H9 (cell line): ENCODE measurements around the gene GPC3. TPM values are rescaled to one million over a fixed set of nuclear protein-coding genes. Genes with fewer than 3 reads are reported as not detected.

ENCODE experiments used
- DNase-seq: peaks from one replicate; pipeline ENCODE4 v3.0.0-alpha.2; 2017
- H2AFZ ChIP-seq: one replicate; pipeline ENCODE4 v1.6.1; 2013; ENCODE audit warnings: mild to moderate bottlenecking, low read length, control low read depth, moderate library complexity
- H2AK5ac ChIP-seq: 2 replicates; pipeline ENCODE4 v1.6.1; 2013; ENCODE audit warnings: low read length, control low read depth, mixed read lengths; ENCODE audit not compliant: insufficient read length
- H2BK120ac ChIP-seq: one replicate; pipeline ENCODE4 v1.6.1; 2013; ENCODE audit warnings: low read depth, mild to moderate bottlenecking, low read length, control low read depth, inconsistent platforms; ENCODE audit not compliant: poor library complexity, severe bottlenecking
- H2BK12ac ChIP-seq: 2 replicates; pipeline ENCODE4 v1.6.1; 2013; ENCODE audit warnings: low read length, control low read depth, mixed read lengths, low read depth; ENCODE audit not compliant: insufficient read length
- H2BK15ac ChIP-seq: 2 replicates; pipeline ENCODE4 v1.6.1; 2013; ENCODE audit warnings: low read depth, low read length, control low read depth
- H2BK20ac ChIP-seq: one replicate; pipeline ENCODE4 v1.6.1; 2013; ENCODE audit warnings: low read depth, mild to moderate bottlenecking, low read length, control low read depth, inconsistent platforms; ENCODE audit not compliant: poor library complexity, severe bottlenecking
- H2BK5ac ChIP-seq: 2 replicates; pipeline ENCODE4 v1.6.1; 2013; ENCODE audit warnings: low read length, control low read depth, mixed read lengths; ENCODE audit not compliant: insufficient read length
- H3K14ac ChIP-seq: 2 replicates; pipeline ENCODE4 v1.6.1; 2013; ENCODE audit warnings: low read length, control low read depth; ENCODE audit not compliant: insufficient read depth
- H3K18ac ChIP-seq: 2 replicates; pipeline ENCODE4 v1.6.1; 2013; ENCODE audit warnings: low read depth, mild to moderate bottlenecking, mixed read lengths, low read length, control low read depth; ENCODE audit not compliant: insufficient read length
- H3K23ac ChIP-seq: 2 replicates; pipeline ENCODE4 v1.6.1; 2013; ENCODE audit warnings: low read length, control low read depth, mixed read lengths, low read depth; ENCODE audit not compliant: insufficient read length
- H3K23me2 ChIP-seq: 2 replicates; pipeline ENCODE4 v1.6.1; 2013; ENCODE audit warnings: low read depth, mild to moderate bottlenecking, mixed read lengths, low read length, control low read depth; ENCODE audit not compliant: insufficient read length, poor library complexity, severe bottlenecking
- H3K27ac ChIP-seq: 2 replicates; pipeline ENCODE4 v1.5.1; 2013; ENCODE audit warnings: low read length, control low read depth, mixed read lengths, low read depth; ENCODE audit not compliant: insufficient read length
- H3K27me3 ChIP-seq: 2 replicates; pipeline ENCODE4 v1.6.1; 2013; ENCODE audit warnings: low read length, control low read depth, inconsistent platforms; ENCODE audit not compliant: insufficient read depth
- H3K4ac ChIP-seq: 2 replicates; pipeline ENCODE4 v1.6.1; 2013; ENCODE audit warnings: low read depth, mild to moderate bottlenecking, control low read depth, inconsistent platforms, low read length, moderate library complexity
- H3K4me1 ChIP-seq: 2 replicates; pipeline ENCODE4 v1.6.1; 2013; ENCODE audit warnings: low read length, control low read depth, inconsistent platforms; ENCODE audit not compliant: insufficient read depth
- H3K4me2 ChIP-seq: 2 replicates; pipeline ENCODE4 v1.6.1; 2013; ENCODE audit warnings: low read length, control low read depth, mixed read lengths; ENCODE audit not compliant: insufficient read length, insufficient read depth
- H3K56ac ChIP-seq: 2 replicates; pipeline ENCODE4 v1.6.1; 2013; ENCODE audit warnings: low read depth, mild to moderate bottlenecking, mixed read lengths, low read length, control low read depth; ENCODE audit not compliant: insufficient read length
- H3K79me1 ChIP-seq: 2 replicates; pipeline ENCODE4 v1.6.1; 2013; ENCODE audit warnings: low read depth, mild to moderate bottlenecking, moderate library complexity, low read length, control low read depth, inconsistent platforms; ENCODE audit not compliant: insufficient read depth, poor library complexity, severe bottlenecking
- H3K79me2 ChIP-seq: 2 replicates; pipeline ENCODE4 v1.6.1; 2013; ENCODE audit warnings: low read length, control low read depth, inconsistent platforms; ENCODE audit not compliant: insufficient read depth
- H3K9ac ChIP-seq: 2 replicates; pipeline ENCODE4 v1.6.1; 2013; ENCODE audit warnings: low read length, control low read depth, mixed read lengths; ENCODE audit not compliant: insufficient read length; ENCODE audit errors: extremely low read depth
- H3K9me3 ChIP-seq: one replicate; pipeline ENCODE4 v1.6.1; 2013; ENCODE audit warnings: low read depth, low read length, inconsistent platforms; ENCODE audit not compliant: control insufficient read depth
- H3T11ph ChIP-seq: one replicate; pipeline ENCODE4 v1.6.1; 2013; ENCODE audit warnings: mild to moderate bottlenecking, low read length, control low read depth, inconsistent platforms
- H4K20me1 ChIP-seq: one replicate; pipeline ENCODE4 v1.6.1; 2013; ENCODE audit not compliant: control insufficient read depth, insufficient read length, insufficient read depth
- H4K5ac ChIP-seq: 2 replicates; pipeline ENCODE4 v1.6.1; 2013; ENCODE audit warnings: low read depth, mild to moderate bottlenecking, mixed read lengths, low read length, control low read depth; ENCODE audit not compliant: insufficient read length
- H4K8ac ChIP-seq: replicated peaks from 2 replicates; pipeline ENCODE4 v1.6.1; 2013; ENCODE audit warnings: low read length, control low read depth, mixed read lengths, low read depth; ENCODE audit not compliant: insufficient read length
- H4K91ac ChIP-seq: 2 replicates; pipeline ENCODE4 v1.6.1; 2013; ENCODE audit warnings: low read depth, mild to moderate bottlenecking, moderate library complexity, mixed read lengths, low read length, control low read depth; ENCODE audit not compliant: insufficient read length
- H3K27ac Mint-ChIP-seq, 3 experiments: 2 replicates in 2 of 3; 3 replicates in 1 of 3; pipeline ENCODE4 v1.8.0; 2020 to 2021; ENCODE audit warnings: mixed read lengths in 3 of 3, mild to moderate bottlenecking in 1 of 3, moderate library complexity in 1 of 3
- H3K27me3 Mint-ChIP-seq: 2 replicates; pipeline ENCODE4 v1.8.0; 2021; ENCODE audit warnings: low read depth, mild to moderate bottlenecking, moderate library complexity, mixed read lengths
- H3K36me3 Mint-ChIP-seq, 3 experiments: 2 replicates in 2 of 3; 3 replicates in 1 of 3; pipeline ENCODE4 v1.8.0; 2020 to 2021; ENCODE audit warnings: low read depth in 3 of 3, mixed read lengths in 3 of 3; ENCODE audit not compliant: insufficient read depth in 1 of 3
- H3K4me1 Mint-ChIP-seq, 2 experiments: 2 replicates each; pipeline ENCODE4 v1.8.0; 2020; ENCODE audit warnings: mixed read lengths in 2 of 2
- H3K4me3 Mint-ChIP-seq, 2 experiments: 2 replicates in 1 of 2; 3 replicates in 1 of 2; pipeline ENCODE4 v1.8.0; 2020 to 2021; ENCODE audit warnings: mild to moderate bottlenecking in 2 of 2, mixed read lengths in 2 of 2, moderate library complexity in 1 of 2
- H3K9me3 Mint-ChIP-seq, 2 experiments: 2 replicates in 1 of 2; 3 replicates in 1 of 2; pipeline ENCODE4 v1.8.0; 2020; ENCODE audit warnings: mild to moderate bottlenecking in 2 of 2, mixed read lengths in 2 of 2, moderate library complexity in 1 of 2
- CTCF ChIP-seq: fragments of 200-600 bp; sonication (generic); conservative IDR thresholded peaks from 3 replicates; pipeline ENCODE4 v1.8.0; 2021; ENCODE audit warnings: antibody characterized with exemption, mild to moderate bottlenecking
- WGBS: extraction: QIAGEN DNeasy Blood & Tissue Kit; methylation state at CpG from one replicate; pipeline ENCODE4 v1.1.7; 2013; ENCODE audit warnings: missing lambda C conversion rate, low lambda C conversion rate, mixed read lengths; ENCODE audit not compliant: insufficient read length; ENCODE audit errors: extremely low coverage; 5-methylcytosine and 5-hydroxymethylcytosine counted together
- total RNA-seq: library from RNA; stranded (reverse); gene quantifications from 2 replicates; pipeline ENCODE4 v1.2.1, GENCODE V29; 2021

GPC3 gene
- total RNA-seq, 1 experiment from 2014 or later, result 108 TPM

- H3K27ac ChIP-seq, result no peak overlapping the region
- no peak overlapping the region for H3K23ac ChIP-seq
- H2BK15ac ChIP-seq, result no peak overlapping the region
- no peak overlapping the region for H2AFZ ChIP-seq
- H3T11ph ChIP-seq, result no peak overlapping the region
- Mint-ChIP-seq H3K27ac (peak overlapping the region in 2 of 3 experiments; percentile 44 to 53; a peak in 3 of 7 replicates), H3K9me3 (no peaks in the 10 kb centered on the region), H3K4me1 (peaks cover 44 to 60% of the 10 kb centered on the region in 2 experiments), H3K27me3 (no peaks in the 10 kb centered on the region), H3K4me3 (peak overlapping the region in 1 of 2 experiments; percentile 30; a peak in 2 of 5 replicates), H3K36me3 (peaks cover 0 to 14% (median 6%) of the 10 kb centered on the region in 3 experiments; a peak in 4 of 7 replicates)
- H3K56ac ChIP-seq, result no peak overlapping the region
- H2BK12ac ChIP-seq, result no peak overlapping the region
- no peak overlapping the region for H3K14ac ChIP-seq
- H3K27me3 ChIP-seq, result no peaks in the 10 kb centered on the region
- H2AK5ac ChIP-seq, result no peak overlapping the region
- H3K4me2 ChIP-seq, result no peak overlapping the region
- no peaks in the 10 kb centered on the region for H3K79me2 ChIP-seq
- H3K4me1 ChIP-seq, result peaks cover 15% of the 10 kb centered on the region
- TF ChIP-seq CTCF, result peak; percentile 54; the same call in 2 of the 3 replicates
- no peaks in the 10 kb centered on the region for H3K79me1 ChIP-seq
- no peaks in the 10 kb centered on the region for H3K9me3 ChIP-seq
- H3K23me2 ChIP-seq, result no peaks in the 10 kb centered on the region
- no peak overlapping the region for H3K18ac ChIP-seq
- no peak overlapping the region for H3K4ac ChIP-seq
- DNase-seq, result no peak
- no peak overlapping the region for H4K91ac ChIP-seq
- H2BK120ac ChIP-seq, result no peak overlapping the region
- no peak overlapping the region for H2BK20ac ChIP-seq
- no CpG with 5 or more reads among the region's 4 CpGs for WGBS
- no peak overlapping the region for H3K9ac ChIP-seq
- H4K5ac ChIP-seq, result no peak overlapping the region
- no peak overlapping the region for H2BK5ac ChIP-seq
- H4K20me1 ChIP-seq, result no peaks in the 10 kb centered on the region
- H4K8ac ChIP-seq, result no peak overlapping the region
Observed at GRCh38 chrX:133926809-133927208, 58.6 kb downstream of the GPC3 start.
